Astrocyte (in vitro differentiated cells and primary cell): ENCODE measurements around the gene NOP10. TPM values are rescaled to one million over a fixed set of nuclear protein-coding genes. Genes with fewer than 3 reads are reported as not detected.

Experiments
- DNase-seq: peaks from one replicate; pipeline ENCODE4 v3.0.0-alpha.2; 2010; ENCODE audit warnings: low read depth
- FAIRE-seq: peaks from 2 replicates; lab custom pipeline; 2011; peaks lifted over from hg19 to GRCh38; lab: Jason Lieb, UNC
- H2AFZ ChIP-seq: 2 replicates; pipeline ENCODE4 v1.6.0; 2012; ENCODE audit warnings: low read depth, low read length, inconsistent platforms
- H3K27ac ChIP-seq: 2 replicates; pipeline ENCODE4 v1.5.1; 2011; ENCODE audit warnings: low read depth, low read length, inconsistent platforms
- H3K27me3 ChIP-seq: 2 replicates; pipeline ENCODE4 v1.6.0; 2011; ENCODE audit warnings: low read length, inconsistent platforms; ENCODE audit not compliant: insufficient read depth
- H3K36me3 ChIP-seq: 2 replicates; pipeline ENCODE4 v1.5.1; 2011; ENCODE audit warnings: low read length, inconsistent platforms; ENCODE audit not compliant: insufficient read depth
- H3K4me1 ChIP-seq: 2 replicates; pipeline ENCODE4 v1.5.1; 2011; ENCODE audit warnings: low read length, inconsistent platforms; ENCODE audit not compliant: insufficient read depth
- H3K4me2 ChIP-seq: 2 replicates; pipeline ENCODE4 v1.6.0; 2012; ENCODE audit warnings: low read length, inconsistent platforms
- H3K4me3 ChIP-seq: 2 replicates; pipeline ENCODE4 v1.5.1; 2011; ENCODE audit warnings: low read depth, mild to moderate bottlenecking, low read length, inconsistent platforms; ENCODE audit not compliant: insufficient read depth
- H3K79me2 ChIP-seq: 2 replicates; pipeline ENCODE4 v1.6.0; 2012; ENCODE audit warnings: mild to moderate bottlenecking, low read length, inconsistent platforms; ENCODE audit not compliant: insufficient read depth
- H3K9ac ChIP-seq: 2 replicates; pipeline ENCODE4 v1.6.0; 2012; ENCODE audit warnings: mild to moderate bottlenecking, low read length, inconsistent platforms
- H3K9me3 ChIP-seq: 2 replicates; pipeline ENCODE4 v1.5.1; 2012; ENCODE audit warnings: low read depth, mild to moderate bottlenecking, low read length, inconsistent platforms; ENCODE audit not compliant: insufficient read depth
- H4K20me1 ChIP-seq: 2 replicates; pipeline ENCODE4 v1.6.0; 2012; ENCODE audit warnings: low read length, inconsistent platforms; ENCODE audit not compliant: insufficient read depth
- H3K27ac Mint-ChIP-seq: one replicate; pipeline ENCODE4 v1.8.0; 2021; ENCODE audit warnings: mild to moderate bottlenecking, mixed read lengths; ENCODE audit not compliant: unreplicated experiment
- H3K27me3 Mint-ChIP-seq: one replicate; pipeline ENCODE4 v1.8.0; 2021; ENCODE audit warnings: low read depth, mixed read lengths; ENCODE audit not compliant: unreplicated experiment
- H3K36me3 Mint-ChIP-seq: one replicate; pipeline ENCODE4 v1.8.0; 2021; ENCODE audit warnings: low read depth, mixed read lengths; ENCODE audit not compliant: unreplicated experiment
- H3K4me1 Mint-ChIP-seq: one replicate; pipeline ENCODE4 v1.8.0; 2021; ENCODE audit warnings: low read depth, mixed read lengths; ENCODE audit not compliant: unreplicated experiment
- H3K4me3 Mint-ChIP-seq: one replicate; pipeline ENCODE4 v1.8.0; 2021; ENCODE audit warnings: mild to moderate bottlenecking, moderate library complexity, mixed read lengths; ENCODE audit not compliant: unreplicated experiment
- H3K9me3 Mint-ChIP-seq: one replicate; pipeline ENCODE4 v1.8.0; 2021; ENCODE audit warnings: mild to moderate bottlenecking, mixed read lengths; ENCODE audit not compliant: unreplicated experiment
- EZH2 ChIP-seq: IDR thresholded peaks from 2 replicates; pipeline ENCODE4 v1.6.1; 2012; ENCODE audit warnings: mild to moderate bottlenecking, low read length, inconsistent platforms; ENCODE audit not compliant: insufficient read depth
- total RNA-seq: library from RNA; stranded (reverse); gene quantifications from 2 replicates; pipeline ENCODE4 v1.2.1, GENCODE V29; 2021
- TF ChIP-seq, protein P1 (sequence below): IDR thresholded peaks from 2 replicates; pipeline ENCODE4 v1.5.1; 2011; ENCODE audit warnings: low read depth, mild to moderate bottlenecking, inconsistent platforms, low read length, moderate library complexity; ENCODE audit not compliant: insufficient read depth

Gene NOP10
- total RNA-seq, 1 donor from 2014 or later = 224 TPM

DNA sequence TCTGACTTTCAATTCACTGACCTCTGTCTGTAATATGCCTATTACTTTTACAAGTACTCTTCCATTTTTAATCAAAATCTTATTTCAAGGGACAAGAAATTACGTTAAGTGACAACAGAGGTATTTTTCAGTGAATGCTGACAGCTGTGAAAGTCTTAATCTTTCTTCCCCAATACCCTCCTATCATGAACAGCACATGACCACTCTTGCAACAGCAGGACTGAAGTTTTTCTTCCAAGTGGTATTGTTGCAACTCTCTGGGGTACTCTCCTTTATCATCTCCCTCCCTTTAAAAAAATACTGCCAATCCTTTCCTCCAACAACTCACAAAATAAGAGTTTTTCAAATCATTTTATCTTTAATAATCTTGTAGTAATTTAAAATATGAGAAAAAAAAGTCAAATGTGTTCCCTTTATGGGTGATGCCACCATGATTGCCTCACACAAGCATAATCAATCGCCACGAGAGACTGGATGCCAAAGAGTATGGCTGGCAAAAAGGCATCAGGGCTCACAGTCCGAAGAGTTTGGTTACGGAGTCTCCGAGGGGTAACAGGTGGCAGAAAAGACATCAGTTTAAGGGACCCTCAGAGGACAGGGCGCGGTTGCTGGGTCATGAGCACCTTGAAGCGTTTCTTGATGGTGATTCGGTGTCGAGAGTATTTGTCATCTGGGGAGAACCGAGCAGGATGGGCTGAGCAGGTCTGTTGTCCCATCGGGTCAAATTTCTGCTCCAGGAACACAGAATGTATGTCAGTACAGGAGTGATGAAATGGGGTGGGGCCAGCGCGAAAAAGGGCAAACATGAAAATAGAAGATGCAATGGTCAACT, 1.3 kb downstream of the NOP10 start:
- Histone ChIP-seq H3K9ac (no peak overlapping the region), H3K9me3 (no peaks in the 10 kb centered on the region), H3K4me3 (peak overlapping the region; percentile 86), H3K27ac (no peak overlapping the region), H3K79me2 (peaks cover 31% of the 10 kb centered on the region), H2AFZ (no peak overlapping the region), H3K27me3 (no peaks in the 10 kb centered on the region), H3K36me3 (peaks cover 21% of the 10 kb centered on the region), H3K4me1 (peaks cover 11% of the 10 kb centered on the region), H4K20me1 (no peaks in the 10 kb centered on the region), H3K4me2 (peak overlapping the region; percentile 76)
- Mint-ChIP-seq H3K27ac (peak overlapping the region; percentile 87), H3K9me3 (no peaks in the 10 kb centered on the region), H3K27me3 (no peaks in the 10 kb centered on the region), H3K4me1 (peaks cover 4% of the 10 kb centered on the region), H3K4me3 (no peak overlapping the region), H3K36me3 (peaks cover 12% of the 10 kb centered on the region)
- TF ChIP-seq EZH2 = no peak
- TF ChIP-seq, protein P1, sequence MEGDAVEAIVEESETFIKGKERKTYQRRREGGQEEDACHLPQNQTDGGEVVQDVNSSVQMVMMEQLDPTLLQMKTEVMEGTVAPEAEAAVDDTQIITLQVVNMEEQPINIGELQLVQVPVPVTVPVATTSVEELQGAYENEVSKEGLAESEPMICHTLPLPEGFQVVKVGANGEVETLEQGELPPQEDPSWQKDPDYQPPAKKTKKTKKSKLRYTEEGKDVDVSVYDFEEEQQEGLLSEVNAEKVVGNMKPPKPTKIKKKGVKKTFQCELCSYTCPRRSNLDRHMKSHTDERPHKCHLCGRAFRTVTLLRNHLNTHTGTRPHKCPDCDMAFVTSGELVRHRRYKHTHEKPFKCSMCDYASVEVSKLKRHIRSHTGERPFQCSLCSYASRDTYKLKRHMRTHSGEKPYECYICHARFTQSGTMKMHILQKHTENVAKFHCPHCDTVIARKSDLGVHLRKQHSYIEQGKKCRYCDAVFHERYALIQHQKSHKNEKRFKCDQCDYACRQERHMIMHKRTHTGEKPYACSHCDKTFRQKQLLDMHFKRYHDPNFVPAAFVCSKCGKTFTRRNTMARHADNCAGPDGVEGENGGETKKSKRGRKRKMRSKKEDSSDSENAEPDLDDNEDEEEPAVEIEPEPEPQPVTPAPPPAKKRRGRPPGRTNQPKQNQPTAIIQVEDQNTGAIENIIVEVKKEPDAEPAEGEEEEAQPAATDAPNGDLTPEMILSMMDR = no peak
- no peak for DNase-seq
- FAIRE-seq = no peak

DNA sequence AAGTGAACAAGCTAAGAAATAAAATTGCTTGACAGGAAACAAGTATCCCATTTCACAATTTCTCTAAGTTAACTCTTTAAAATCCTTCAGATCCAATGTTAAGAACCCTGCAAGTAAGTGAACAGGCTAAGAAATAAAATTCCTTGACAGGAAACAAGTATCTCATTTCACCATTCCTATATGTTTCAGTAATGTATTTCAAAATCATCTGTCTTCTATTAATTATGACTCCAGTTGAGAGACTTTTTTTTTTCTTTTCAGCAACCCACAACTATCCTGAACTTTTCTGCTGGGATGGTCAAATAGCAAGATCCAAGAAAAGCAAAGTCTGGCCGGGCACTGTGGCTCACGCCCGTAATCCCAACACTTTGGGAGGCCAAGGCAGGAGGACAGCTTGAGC, 3.0 kb downstream of the NOP10 start:
- no peaks in the 10 kb centered on the region for H3K9me3 Mint-ChIP-seq
- H3K4me3 Mint-ChIP-seq = no peak overlapping the region
- no peak overlapping the region for H3K27ac Mint-ChIP-seq
- DNase-seq (no peak), FAIRE-seq (no peak)
- no peak overlapping the region for H3K27ac ChIP-seq
- H2AFZ ChIP-seq = no peak overlapping the region
- H3K36me3 Mint-ChIP-seq = peaks cover 12% of the 10 kb centered on the region
- peaks cover 31% of the 10 kb centered on the region for H3K79me2 ChIP-seq
- peaks cover 6% of the 10 kb centered on the region for H3K4me1 Mint-ChIP-seq
- H3K4me2 ChIP-seq = peak overlapping the region; percentile 12
- H4K20me1 ChIP-seq = no peaks in the 10 kb centered on the region
- no peak overlapping the region for H3K4me3 ChIP-seq
- H3K4me1 ChIP-seq = peaks cover 16% of the 10 kb centered on the region
- TF ChIP-seq, protein P1 = no peak
- no peak for TF ChIP-seq EZH2
- H3K27me3 ChIP-seq = no peaks in the 10 kb centered on the region
- peaks cover 21% of the 10 kb centered on the region for H3K36me3 ChIP-seq
- no peaks in the 10 kb centered on the region for H3K9me3 ChIP-seq
- no peak overlapping the region for H3K9ac ChIP-seq
- H3K27me3 Mint-ChIP-seq = no peaks in the 10 kb centered on the region

DNA sequence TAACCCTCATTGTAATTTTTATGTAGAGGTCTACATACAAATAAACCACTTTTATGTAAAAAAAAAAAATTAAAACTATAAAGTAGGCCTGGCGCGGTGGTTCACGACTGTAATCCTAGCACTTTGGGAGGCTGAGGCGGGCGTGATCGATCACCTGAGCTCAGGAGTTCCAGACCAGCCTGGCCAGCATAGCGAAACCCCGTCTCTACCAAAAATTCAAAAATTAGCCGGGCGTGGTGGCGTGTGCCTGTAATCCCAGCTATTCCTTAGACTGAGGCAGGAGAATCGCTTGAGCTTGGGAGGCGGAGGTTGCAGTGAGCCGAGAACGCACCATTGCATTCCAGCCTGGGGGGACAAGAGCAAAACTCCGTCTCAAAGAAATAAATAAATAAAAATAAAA, 4.6 kb downstream of the NOP10 start:
- FAIRE-seq (no peak), DNase-seq (no peak)
- H3K36me3 ChIP-seq = peaks cover 21% of the 10 kb centered on the region
- Mint-ChIP-seq H3K36me3 (peaks cover 12% of the 10 kb centered on the region), H3K4me3 (peak overlapping the region; percentile 82), H3K4me1 (peaks cover 9% of the 10 kb centered on the region), H3K9me3 (no peaks in the 10 kb centered on the region), H3K27me3 (no peaks in the 10 kb centered on the region), H3K27ac (no peak overlapping the region)
- H3K4me1 ChIP-seq = peaks cover 16% of the 10 kb centered on the region
- peak overlapping the region; percentile 59 for H3K27ac ChIP-seq
- no peaks in the 10 kb centered on the region for H3K27me3 ChIP-seq
- no peaks in the 10 kb centered on the region for H4K20me1 ChIP-seq
- peaks cover 31% of the 10 kb centered on the region for H3K79me2 ChIP-seq
- H2AFZ ChIP-seq = no peak overlapping the region
- peak overlapping the region; percentile 96 for H3K4me2 ChIP-seq
- H3K9me3 ChIP-seq = no peaks in the 10 kb centered on the region
- H3K9ac ChIP-seq = peak overlapping the region; percentile 88
- H3K4me3 ChIP-seq = peak overlapping the region; percentile 77
- TF ChIP-seq, protein P1 = no peak
- TF ChIP-seq EZH2 = no peak
